ENCODE measurements around the gene GPR179. TPM values are rescaled to one million over a fixed set of nuclear protein-coding genes. Genes with fewer than 3 reads are reported as not detected.

GPR179 gene
- total RNA-seq, 1 experiment from 2014 or later = not detected

DNA sequence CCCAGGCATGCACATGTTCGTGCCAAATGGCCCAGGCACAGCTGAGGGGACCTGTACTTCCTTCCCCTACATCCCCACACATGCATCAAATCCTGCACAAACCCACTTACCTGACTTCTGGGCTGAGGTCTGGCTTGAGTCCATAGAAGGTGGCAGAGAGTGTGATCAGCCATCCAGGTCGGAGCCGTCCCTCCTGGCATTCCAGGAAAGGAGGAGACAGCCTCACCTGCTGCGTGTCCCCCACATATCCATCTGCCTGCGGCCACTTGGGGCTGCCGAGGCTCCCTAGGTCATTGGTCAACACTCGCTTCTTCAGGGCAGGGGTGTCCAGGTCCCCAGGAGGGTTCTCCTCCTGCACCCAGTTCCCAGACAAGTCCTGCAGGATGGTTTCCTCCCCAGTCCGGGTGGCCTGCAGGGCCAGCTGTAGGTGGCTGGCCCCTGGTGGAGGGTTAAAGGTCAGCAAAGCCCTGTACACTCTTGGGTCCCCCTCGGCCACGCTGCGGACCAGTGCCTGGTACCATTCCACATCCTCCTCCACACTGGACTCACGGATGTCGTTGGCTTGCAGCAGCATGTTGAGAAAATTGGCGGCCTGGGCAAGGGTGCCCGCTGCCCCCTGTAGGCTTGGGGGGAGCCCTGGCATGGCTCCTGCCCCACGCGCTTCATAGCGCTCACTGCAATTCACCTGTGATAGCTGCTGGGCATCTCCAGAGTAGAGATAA, 709 bp downstream of the GPR179 start:
- no peak for DNase-seq (ENCODE audit: low read depth)

DNA sequence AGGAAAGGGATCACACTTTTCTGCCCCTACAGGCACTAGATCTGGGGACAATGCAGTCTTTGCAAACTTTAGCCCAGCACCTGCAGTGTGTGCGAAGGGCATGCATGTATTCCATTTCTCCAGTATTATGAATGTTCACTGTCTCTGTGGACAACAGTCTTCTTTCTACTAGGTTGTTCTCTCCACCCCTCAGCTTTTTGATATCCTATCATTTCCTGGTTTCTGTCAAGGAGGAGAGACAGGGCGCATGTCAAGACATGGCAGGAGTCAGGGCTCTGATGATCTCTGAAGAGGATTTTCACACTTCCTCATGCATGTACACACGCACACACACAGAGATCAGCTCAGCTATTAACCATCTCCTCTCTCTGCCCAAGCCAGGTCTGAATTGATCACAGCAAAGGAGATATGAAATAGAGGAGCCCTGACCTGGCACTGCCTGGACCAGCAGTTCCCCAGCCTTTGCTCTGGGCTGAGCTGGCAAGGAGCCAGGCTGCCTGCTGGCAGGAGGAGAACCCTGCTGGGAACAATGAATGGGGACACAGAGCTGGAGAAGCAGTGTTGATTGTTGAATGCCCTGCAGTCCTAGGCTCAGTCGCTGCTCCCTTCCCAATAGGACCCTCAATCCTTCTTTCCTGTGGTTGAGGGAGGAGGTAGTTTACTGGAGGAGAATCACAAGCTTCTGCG, 2.6 kb downstream of the GPR179 start:
- peak; percentile 14 for DNase-seq (ENCODE audit: low read depth)

DNA sequence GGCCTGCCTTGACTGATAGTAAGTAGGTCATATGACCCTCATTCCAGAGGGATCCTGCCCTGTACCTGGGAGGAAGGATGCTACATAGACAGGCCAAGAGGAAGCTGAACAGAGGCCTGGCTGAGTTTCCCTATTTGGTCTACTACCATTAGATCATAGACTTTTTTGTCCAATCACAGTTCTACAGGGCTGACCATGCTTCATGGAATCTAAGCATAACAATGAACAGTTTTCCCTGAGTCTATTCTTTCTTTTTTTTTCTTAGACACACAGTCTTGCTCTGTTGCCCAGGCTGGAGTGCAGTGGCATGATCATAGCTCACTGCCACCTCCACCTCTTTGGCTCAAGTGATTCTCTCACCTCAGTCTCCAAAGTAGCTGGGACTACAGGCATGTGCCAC, 3.9 kb downstream of the GPR179 start:
- DNase-seq (ENCODE audit: low read depth) = no peak

- DNase-seq (ENCODE audit: low read depth) = no peak
Observed at GRCh38 chr17:38338535-38338934, 5.2 kb downstream of the GPR179 start.

- no peak for DNase-seq (ENCODE audit: low read depth)
Observed at GRCh38 chr17:38338053-38338452, 5.7 kb downstream of the GPR179 start.

GRCh38 chr17:38336838-38337237, 6.9 kb downstream of the GPR179 start:
- no peak for DNase-seq (ENCODE audit: low read depth)

GRCh38 chr17:38334480-38335364, 9.0 kb downstream of the GPR179 start:
- DNase-seq (ENCODE audit: low read depth) = no peak

DNA sequence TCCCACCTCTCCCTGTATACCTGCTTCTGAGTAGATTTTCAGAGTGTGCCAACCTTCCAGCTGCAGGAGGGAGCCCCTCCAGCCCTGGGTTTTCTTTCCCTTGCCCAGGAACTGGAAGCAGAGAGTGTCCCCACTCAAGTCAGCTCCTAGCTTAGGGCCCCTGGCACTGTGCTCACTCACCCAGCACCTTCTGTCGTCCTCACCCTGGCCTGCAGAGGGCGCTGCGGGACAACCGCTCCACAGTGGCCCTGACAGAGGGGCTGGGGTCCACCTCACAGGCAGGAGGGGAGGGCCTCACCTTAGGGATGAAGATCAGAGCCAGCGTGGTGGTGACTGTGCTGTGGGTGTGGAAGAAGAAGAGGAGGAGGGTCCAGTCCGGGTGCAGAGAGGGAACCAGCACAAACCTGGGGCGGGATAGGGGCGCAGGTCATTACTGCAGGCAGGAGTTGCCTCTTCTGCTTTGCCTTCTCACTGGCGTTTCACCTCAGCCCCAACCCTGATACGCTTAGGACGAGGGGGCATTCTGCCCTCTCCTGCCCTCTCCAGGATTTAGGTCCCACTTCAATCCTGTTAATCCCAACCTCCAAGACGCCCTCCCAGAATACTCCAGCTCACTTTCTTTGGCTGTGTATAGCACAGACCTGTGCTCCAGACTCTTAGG, 10.0 kb downstream of the GPR179 start:
- peak; percentile 10 for DNase-seq (ENCODE audit: low read depth)

GRCh38 chr17:38332735-38333134, 11.0 kb downstream of the GPR179 start:
- DNase-seq (ENCODE audit: low read depth) = no peak

DNA sequence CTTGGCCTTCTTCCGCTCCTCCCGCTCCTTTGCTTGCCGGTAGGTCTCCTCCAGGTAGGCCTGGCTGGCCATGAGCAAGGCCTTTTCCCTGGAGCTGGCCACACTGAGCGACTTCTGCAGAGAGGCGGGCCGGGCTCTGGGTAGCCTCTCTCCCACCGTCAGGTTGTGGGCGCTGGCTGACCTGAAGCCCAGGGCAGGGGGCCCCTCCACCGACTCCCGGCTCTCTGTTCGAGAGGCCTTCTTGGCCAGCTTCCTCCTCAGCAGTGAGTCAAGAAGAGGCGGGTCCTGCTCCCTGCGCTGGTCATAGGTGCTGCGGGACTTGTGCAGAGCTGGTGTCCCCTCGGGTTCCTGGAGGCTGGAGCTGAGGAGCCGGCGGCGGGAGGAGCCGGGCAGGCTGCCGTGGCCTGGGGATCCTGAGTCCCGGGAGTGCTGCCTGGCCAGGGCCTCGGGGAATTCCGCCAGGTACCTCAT, 12.8 kb downstream of the GPR179 start:
- no peak for DNase-seq (ENCODE audit: low read depth)

- no peak for DNase-seq (ENCODE audit: low read depth)
Observed at GRCh38 chr17:38329808-38330730, 13.7 kb downstream of the GPR179 start.

DNA sequence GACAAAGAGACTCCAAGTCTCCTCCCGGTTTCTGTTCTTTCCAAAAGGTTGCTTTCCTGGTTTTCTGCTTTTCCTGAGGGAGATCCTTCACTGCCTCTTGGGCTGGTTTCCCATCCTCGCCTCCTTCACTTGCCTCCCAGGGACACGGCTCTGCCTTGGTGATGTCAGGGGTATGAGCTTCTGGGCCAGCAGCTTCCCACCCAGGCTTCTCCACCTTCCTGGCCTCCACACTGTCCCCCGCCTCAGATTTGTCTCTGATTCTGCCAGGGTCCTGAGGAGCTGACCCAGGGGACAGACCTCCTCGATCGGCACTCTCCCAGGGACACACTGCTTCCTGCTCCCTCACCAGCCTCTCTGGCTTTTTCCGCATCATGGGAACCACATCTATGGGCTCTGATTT, 14.5 kb downstream of the GPR179 start:
- no peak for DNase-seq (ENCODE audit: low read depth)

- no peak for DNase-seq (ENCODE audit: low read depth)
Observed at GRCh38 chr17:38328620-38329019, 15.1 kb downstream of the GPR179 start.

- DNase-seq (ENCODE audit: low read depth) = no peak
Observed at GRCh38 chr17:38327936-38328335, 15.8 kb downstream of the GPR179 start.

DNA sequence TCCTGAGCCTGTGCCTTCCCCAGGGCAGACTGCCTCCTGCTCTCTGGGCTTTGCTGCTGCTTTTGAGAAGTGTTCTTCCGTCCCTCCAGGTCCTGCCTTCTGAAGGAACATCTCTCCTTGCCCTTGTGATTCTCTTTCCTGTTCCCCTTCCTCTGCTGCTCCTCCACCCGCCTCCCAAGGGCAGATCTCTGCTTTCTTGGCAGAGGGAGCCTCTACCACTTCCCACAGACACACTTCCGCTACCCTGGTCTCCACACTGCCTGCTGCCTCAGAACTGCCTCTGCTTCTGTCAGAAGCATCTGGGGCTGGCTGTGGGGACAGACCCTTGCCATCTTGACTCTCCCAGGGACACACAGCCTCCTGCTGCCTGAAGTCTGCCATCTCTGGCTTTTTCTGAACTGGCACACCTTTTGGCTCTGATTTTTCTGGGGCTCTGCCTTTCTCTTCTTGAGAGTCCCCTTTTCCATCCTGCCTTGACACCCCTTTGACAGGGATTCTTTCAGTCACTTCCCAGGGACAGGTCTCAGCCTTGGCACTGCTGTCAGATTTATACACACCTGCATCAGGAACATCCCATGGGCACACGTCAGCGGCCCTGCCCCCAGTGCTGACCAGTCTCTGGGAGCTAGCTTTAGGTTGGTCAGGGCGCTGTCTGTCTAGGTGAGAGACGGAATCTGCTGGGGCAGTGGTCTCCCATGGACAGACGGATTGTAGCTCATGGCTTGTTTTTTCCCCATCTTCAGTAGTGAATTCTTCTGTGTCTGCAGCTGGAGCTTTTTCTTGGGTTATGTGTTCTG, 16.6 kb downstream of the GPR179 start:
- no peak for DNase-seq (ENCODE audit: low read depth)

- no peak for DNase-seq (ENCODE audit: low read depth)
Observed at GRCh38 chr17:38325221-38325851, 18.4 kb downstream of the GPR179 start.

DNA sequence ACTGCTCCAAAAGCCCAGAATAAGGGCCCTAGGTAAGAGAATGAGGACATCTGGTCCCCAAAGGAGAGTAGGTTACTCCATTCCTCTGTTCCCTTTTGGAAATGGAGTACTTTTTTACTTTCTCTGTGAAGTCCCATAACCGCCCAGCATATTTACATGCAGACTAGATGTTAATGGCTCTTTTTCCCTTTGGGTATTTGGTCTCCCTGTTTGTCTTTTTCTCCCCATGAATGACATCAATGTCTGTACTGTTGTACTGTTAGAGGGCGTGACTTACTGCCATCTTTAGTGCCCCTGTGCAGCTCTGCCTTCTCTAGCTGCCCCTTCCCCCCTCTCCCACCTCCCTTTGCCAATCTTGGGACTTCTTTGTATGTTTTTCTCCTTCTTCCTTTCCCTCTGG, 19.0 kb downstream of the GPR179 start:
- no peak for DNase-seq (ENCODE audit: low read depth)

- DNase-seq (ENCODE audit: low read depth) = no peak
Observed at GRCh38 chr17:38324141-38324697, 19.5 kb downstream of the GPR179 start.

DNA sequence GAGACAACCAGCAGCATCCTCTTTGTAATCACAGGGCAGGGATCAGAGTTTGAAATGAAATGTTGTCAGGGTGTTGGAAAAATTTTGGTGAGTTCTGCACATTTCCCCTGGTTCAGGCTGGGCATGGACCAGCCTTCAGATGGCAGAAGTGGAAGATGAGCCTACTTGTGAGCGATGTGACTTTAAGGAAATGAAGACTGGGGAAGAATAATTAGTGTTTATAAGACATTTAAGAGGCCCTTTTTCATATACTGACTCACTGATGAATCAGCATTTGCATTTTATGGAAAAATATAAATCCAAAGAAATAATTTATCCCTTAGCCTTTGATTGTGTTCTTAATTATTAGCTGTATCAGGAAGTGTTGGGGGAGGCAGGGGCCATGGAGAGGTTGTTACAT, 20.9 kb downstream of the GPR179 start:
- no peak for DNase-seq (ENCODE audit: low read depth)
